Measurements from ENCODE around the gene TFAP2B.
A peak's percentile ranks its signal among the peaks of the same experiment; 100 is the strongest.

TFAP2B gene

DNA sequence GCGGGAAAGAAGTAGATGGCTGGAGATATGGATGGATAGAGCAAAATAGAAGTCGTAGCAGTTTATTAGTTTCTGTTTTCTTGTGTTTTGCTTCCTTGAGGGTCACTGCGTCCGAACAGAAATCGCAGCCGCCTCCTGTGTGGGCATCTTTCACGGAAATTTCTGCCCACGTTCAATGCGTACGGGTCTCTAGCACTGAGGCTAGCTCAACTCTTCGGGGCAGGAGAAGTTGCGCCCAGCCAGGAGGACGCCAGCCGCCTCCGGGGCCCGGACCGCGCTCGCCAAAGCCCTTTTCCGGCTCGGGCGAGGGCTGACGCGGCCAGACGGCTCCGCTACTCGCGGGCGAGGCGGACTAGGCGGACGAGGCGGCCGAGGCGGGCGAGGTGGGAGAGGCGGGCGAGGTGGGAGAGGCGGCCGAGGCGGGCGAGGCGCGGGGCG is 814 bp downstream of the TFAP2B start:
- TF ChIP-seq CTCF (IDR thresholded peaks at IDR 0.05): no peak
- no peak for TF ChIP-seq ZFX (IDR thresholded peaks at IDR 0.05; ENCODE audit: borderline replicate concordance)

GRCh38 chr6:50819904-50820868 is 1.5 kb downstream of the TFAP2B start:
- H3K27ac ChIP-seq: peak overlapping the region; percentile 49
- TF ChIP-seq ZFX (IDR thresholded peaks at IDR 0.05; ENCODE audit: borderline replicate concordance): no peak
- TF ChIP-seq CTCF (IDR thresholded peaks at IDR 0.05): no peak

More for the DNA sequence above, 814 bp downstream of the TFAP2B start:
- peak overlapping the region; percentile 49 for H3K27ac ChIP-seq

DNA sequence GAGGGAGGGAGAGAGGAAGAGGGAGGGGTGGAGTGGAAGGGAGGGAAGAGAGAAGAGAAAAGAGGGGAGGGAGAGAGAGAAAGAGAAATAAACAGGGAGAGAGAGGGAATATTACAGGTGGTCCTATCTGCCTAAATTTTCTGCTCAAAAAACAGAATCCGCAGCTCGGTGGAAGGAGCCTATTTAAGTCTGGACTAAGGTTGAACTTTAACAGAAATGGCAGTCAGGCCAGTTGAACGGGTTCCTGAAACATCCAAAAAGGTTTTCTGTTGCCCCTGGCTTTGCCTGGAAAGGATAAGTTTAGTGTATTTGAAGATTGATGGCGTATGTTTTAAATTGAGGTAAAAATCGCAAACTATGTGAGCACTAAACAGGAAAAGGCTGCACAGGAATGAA is 2.2 kb downstream of the TFAP2B start:
- H3K27ac ChIP-seq: peak overlapping the region; percentile 49
- TF ChIP-seq CTCF (IDR thresholded peaks at IDR 0.05) (no peak), ZFX (IDR thresholded peaks at IDR 0.05; ENCODE audit: borderline replicate concordance) (no peak)

DNA sequence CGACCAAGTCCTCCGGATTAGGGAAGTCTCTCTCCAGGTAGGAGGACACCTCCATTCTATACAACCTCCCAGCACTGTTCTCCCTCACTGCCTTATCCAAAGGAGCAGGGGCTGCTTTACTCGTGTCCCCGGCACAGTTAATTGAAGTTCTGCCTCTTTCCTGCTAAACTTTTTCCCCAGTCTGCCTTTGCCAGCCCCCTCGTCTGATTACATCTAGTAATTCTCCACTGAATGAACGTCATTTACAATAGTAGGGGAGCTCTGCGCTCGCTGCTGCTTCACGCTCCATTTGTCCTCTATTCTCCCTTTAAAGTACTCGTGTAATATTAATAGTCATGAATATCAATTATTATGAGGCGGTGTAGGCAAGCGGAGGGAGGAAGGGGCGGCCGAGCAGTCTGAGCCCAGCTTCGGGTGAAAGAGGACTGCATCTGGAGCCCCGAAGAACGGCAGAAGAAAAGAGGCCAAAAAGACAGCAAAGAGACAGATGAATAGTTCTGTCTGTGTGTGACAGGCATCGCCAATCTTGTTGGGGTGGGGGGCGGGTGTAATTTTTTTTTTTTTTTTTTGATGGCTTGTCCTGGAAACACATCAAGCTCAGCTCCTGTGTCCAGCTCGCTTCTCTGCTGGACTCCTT is 2.9 kb downstream of the TFAP2B start:
- TF ChIP-seq ZFX (IDR thresholded peaks at IDR 0.05; ENCODE audit: borderline replicate concordance): no peak
- H3K27ac ChIP-seq: 0 out of 2 replicates have a peak overlapping the region, but pooled peaks have one; percentile 49

DNA sequence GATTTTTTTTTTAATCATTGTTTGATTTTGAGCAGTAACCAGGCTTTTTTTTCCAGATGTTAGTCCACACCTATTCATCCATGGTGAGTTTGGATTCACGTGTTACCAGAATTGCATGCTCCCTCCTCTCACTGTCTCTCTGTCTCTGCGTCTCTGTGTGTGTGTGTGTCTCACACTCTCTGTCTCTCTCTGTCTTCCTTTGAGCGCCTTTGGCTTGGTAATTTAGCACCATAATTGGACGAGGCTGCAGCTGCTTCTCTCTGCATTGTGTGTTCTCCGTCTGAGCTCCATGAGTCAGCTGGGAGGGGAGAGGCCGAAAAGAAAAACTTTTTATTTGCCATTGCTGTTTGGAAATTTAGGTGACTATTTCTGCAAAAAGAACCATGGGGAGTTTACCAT is 3.4 kb downstream of the TFAP2B start:
- TF ChIP-seq CTCF (IDR thresholded peaks at IDR 0.05) (no peak), ZFX (IDR thresholded peaks at IDR 0.05; ENCODE audit: borderline replicate concordance) (no peak)
- no peak overlapping the region for H3K27ac ChIP-seq

DNA sequence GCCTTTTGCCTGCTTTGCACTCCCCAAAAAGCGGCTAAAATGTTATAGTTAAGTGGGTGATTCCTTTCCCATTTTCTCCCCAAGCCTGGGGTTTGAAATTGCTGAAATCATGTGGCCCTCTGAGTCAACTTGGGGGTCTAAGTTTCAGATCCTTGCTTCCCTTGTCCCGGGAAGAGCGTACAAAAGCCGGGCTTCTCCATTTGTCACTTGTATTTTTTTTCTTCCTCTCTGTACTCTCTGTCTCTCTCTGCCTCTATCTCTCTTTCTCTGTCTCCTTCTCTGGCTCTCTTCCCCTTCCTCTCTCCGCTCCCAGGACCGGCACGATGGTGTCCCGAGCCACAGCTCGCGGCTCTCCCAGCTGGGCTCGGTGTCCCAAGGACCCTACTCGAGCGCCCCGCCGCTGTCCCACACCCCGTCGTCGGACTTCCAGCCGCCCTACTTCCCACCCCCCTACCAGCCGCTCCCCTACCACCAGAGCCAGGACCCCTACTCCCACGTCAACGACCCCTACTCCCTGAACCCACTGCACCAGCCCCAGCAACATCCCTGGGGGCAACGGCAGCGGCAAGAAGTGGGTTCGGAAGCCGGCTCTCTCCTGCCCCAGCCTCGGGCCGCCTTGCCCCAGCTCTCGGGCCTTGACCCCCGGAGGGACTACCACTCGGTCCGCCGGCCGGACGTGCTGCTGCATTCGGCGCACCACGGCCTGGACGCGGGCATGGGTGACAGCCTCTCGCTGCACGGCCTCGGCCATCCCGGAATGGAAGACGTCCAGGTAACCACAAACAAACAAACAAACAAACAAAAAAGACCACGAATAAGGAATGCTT is 4.6 kb downstream of the TFAP2B start:
- TF ChIP-seq ZFX (IDR thresholded peaks at IDR 0.05; ENCODE audit: borderline replicate concordance) (no peak), CTCF (IDR thresholded peaks at IDR 0.05) (no peak)
- H3K27ac ChIP-seq: no peak overlapping the region

DNA sequence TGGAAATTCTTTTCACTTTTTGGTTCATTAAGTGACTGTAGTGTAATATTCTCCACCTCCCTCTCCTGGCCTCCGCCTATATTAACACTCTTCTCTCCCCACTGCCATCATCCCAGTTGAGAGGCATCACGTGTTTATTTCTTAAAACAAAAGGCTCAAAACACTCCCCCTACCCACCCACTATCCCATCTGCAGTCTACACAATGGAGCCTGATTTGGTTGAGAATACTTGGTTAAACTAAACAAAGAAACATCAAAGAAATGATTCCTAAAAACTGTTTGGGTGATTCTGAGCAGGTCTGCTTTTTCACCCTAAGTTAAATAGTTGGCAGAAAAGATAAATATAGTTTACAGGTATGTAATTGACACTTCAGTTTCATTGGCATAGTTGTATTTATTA is 5.9 kb downstream of the TFAP2B start:
- TF ChIP-seq CTCF (IDR thresholded peaks at IDR 0.05) (no peak), ZFX (IDR thresholded peaks at IDR 0.05; ENCODE audit: borderline replicate concordance) (no peak)
- H3K27ac ChIP-seq: no peak overlapping the region
